ENCODE measurements around the gene KAT2A.

DNA sequence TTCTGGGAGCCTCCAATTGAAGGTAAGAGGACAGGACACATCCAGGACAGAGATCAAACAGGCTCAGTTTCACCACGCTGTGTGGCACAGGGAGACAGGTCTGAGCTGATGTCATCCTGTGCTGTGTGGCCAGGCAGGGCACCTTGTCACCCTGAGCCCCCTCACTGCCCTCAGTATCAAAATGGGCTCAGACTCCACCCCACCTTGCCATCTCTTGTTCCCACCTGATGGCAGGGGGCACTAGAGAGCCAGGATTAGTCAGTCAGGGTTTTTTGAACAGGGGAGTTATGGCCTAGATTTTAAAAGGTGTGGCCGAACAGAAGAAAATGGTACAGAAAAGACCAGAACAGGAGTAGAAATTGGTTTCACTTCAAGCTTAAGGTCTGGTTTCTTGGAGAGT is 2.6 kb downstream of the KAT2A start:
- TF ChIP-seq, protein P1, sequence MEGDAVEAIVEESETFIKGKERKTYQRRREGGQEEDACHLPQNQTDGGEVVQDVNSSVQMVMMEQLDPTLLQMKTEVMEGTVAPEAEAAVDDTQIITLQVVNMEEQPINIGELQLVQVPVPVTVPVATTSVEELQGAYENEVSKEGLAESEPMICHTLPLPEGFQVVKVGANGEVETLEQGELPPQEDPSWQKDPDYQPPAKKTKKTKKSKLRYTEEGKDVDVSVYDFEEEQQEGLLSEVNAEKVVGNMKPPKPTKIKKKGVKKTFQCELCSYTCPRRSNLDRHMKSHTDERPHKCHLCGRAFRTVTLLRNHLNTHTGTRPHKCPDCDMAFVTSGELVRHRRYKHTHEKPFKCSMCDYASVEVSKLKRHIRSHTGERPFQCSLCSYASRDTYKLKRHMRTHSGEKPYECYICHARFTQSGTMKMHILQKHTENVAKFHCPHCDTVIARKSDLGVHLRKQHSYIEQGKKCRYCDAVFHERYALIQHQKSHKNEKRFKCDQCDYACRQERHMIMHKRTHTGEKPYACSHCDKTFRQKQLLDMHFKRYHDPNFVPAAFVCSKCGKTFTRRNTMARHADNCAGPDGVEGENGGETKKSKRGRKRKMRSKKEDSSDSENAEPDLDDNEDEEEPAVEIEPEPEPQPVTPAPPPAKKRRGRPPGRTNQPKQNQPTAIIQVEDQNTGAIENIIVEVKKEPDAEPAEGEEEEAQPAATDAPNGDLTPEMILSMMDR (IDR thresholded peaks at IDR 0.05; ENCODE audit: low read depth, low read length), result peak; percentile 74
- TF ChIP-seq EZH2phosphoT487 (IDR thresholded peaks at IDR 0.05; ENCODE audit: low read depth), result no peak
